Stimulated activated naive B cell treated with anti-CD40 and anti-IgM and Interleukin-4, amounts not matched to agents 10 μg/mL and 1 μg/mL and 100 μg/mL, for 72 hours (primary cell): ENCODE data around the gene HOXD3.

ENCODE experiments used
- ATAC-seq, 2 donors: fragments of 150-1000 bp; cut with Tn5 transposase; replicated peaks; 2 replicates each; pipeline ENCODE4 v1.10.0; 2021; ENCODE audit warnings: moderate library complexity in 1 of 2
- DNase-seq: peaks from one replicate; pipeline ENCODE4 v3.0.0; 2021
- H3K27ac Mint-ChIP-seq: one replicate; pipeline ENCODE4 v1.8.0; 2022; ENCODE audit warnings: mild to moderate bottlenecking, mixed read lengths
- H3K27me3 Mint-ChIP-seq, 2 donors: one replicate each; pipeline ENCODE4 v1.8.0; 2022; ENCODE audit warnings: mixed read lengths in 2 of 2
- H3K36me3 Mint-ChIP-seq, 2 donors: one replicate each; pipeline ENCODE4 v1.8.0; 2022; ENCODE audit warnings: mixed read lengths in 2 of 2, mild to moderate bottlenecking in 1 of 2
- H3K4me1 Mint-ChIP-seq, 2 donors: one replicate each; pipeline ENCODE4 v1.8.0; 2022; ENCODE audit warnings: mixed read lengths in 2 of 2, mild to moderate bottlenecking in 1 of 2
- H3K4me3 Mint-ChIP-seq, 2 donors: one replicate each; pipeline ENCODE4 v1.8.0; 2022; ENCODE audit warnings: mild to moderate bottlenecking in 2 of 2, mixed read lengths in 2 of 2, moderate library complexity in 1 of 2
- H3K9me3 Mint-ChIP-seq, 2 donors: one replicate each; pipeline ENCODE4 v1.8.0; 2022; ENCODE audit warnings: mixed read lengths in 2 of 2, mild to moderate bottlenecking in 1 of 2

Gene HOXD3

GRCh38 chr2:176165370-176166050 is 8.4 kb downstream of the HOXD3 start:
- peaks cover 6 to 7% of the 10 kb centered on the region in 2 donors for H3K9me3 Mint-ChIP-seq
- peaks cover 0 to 8% of the 10 kb centered on the region in 2 donors for H3K36me3 Mint-ChIP-seq
- no peak for DNase-seq
- H3K27me3 Mint-ChIP-seq, result peaks cover 77 to 89% of the 10 kb centered on the region in 2 donors
- H3K4me3 Mint-ChIP-seq, result no peak overlapping the region
- ATAC-seq, result no peak
- H3K27ac Mint-ChIP-seq, result no peak overlapping the region
- H3K4me1 Mint-ChIP-seq, result peaks cover 0 to 4% of the 10 kb centered on the region in 2 donors

- ATAC-seq, result no peak
- no peak overlapping the region for H3K27ac Mint-ChIP-seq
- no peak for DNase-seq
- H3K4me3 Mint-ChIP-seq, result no peak overlapping the region
- H3K4me1 Mint-ChIP-seq, result peaks cover 0 to 2% of the 10 kb centered on the region in 2 donors
- H3K36me3 Mint-ChIP-seq, result peaks cover 0 to 8% of the 10 kb centered on the region in 2 donors
- peaks cover 3 to 7% of the 10 kb centered on the region in 2 donors for H3K9me3 Mint-ChIP-seq
- H3K27me3 Mint-ChIP-seq, result peaks cover 74 to 89% of the 10 kb centered on the region in 2 donors
Observed at GRCh38 chr2:176166272-176166671, 9.2 kb downstream of the HOXD3 start.

- peaks cover 71 to 89% of the 10 kb centered on the region in 2 donors for H3K27me3 Mint-ChIP-seq
Observed at GRCh38 chr2:176167398-176167797, 10.3 kb downstream of the HOXD3 start.

GRCh38 chr2:176169181-176169580 is 12.1 kb downstream of the HOXD3 start:
- Mint-ChIP-seq H3K9me3 (peaks cover 2% of the 10 kb centered on the region in 2 donors), H3K27me3 (peaks cover 69 to 82% of the 10 kb centered on the region in 2 donors), H3K4me3 (no peak overlapping the region), H3K4me1 (peaks cover 4 to 6% of the 10 kb centered on the region in 2 donors), H3K27ac (no peak overlapping the region), H3K36me3 (peaks cover 0 to 11% of the 10 kb centered on the region in 2 donors)
- DNase-seq (no peak), ATAC-seq (no peak)

More at GRCh38 chr2:176167398-176167797, 10.3 kb downstream of the HOXD3 start:
- peaks cover 3 to 8% of the 10 kb centered on the region in 2 donors for H3K9me3 Mint-ChIP-seq
- ATAC-seq (no peak), DNase-seq (no peak)
- H3K36me3 Mint-ChIP-seq, result peaks cover 0 to 13% of the 10 kb centered on the region in 2 donors
- H3K4me1 Mint-ChIP-seq, result peaks cover 6% of the 10 kb centered on the region in 2 donors
- H3K27ac Mint-ChIP-seq, result no peak overlapping the region
- no peak overlapping the region for H3K4me3 Mint-ChIP-seq

- ATAC-seq, result no peak
- Mint-ChIP-seq H3K36me3 (peaks cover 0 to 9% of the 10 kb centered on the region in 2 donors), H3K9me3 (peaks cover 0 to 1% of the 10 kb centered on the region in 2 donors), H3K4me1 (peaks cover 4 to 7% of the 10 kb centered on the region in 2 donors), H3K4me3 (no peak overlapping the region), H3K27me3 (peaks cover 66 to 77% of the 10 kb centered on the region in 2 donors), H3K27ac (no peak overlapping the region)
- DNase-seq, result no peak
Observed at GRCh38 chr2:176169711-176170110, 12.6 kb downstream of the HOXD3 start.

- DNase-seq, result no peak
- H3K27me3 Mint-ChIP-seq, result peaks cover 71 to 77% of the 10 kb centered on the region in 2 donors
- no peak for ATAC-seq
Observed at GRCh38 chr2:176170602-176171305, 13.6 kb downstream of the HOXD3 start.

GRCh38 chr2:176171351-176172006 is 14.4 kb downstream of the HOXD3 start:
- ATAC-seq, result no peak
- H3K36me3 Mint-ChIP-seq, result peaks cover 0 to 9% of the 10 kb centered on the region in 2 donors
- peaks cover 6 to 14% of the 10 kb centered on the region in 2 donors for H3K4me1 Mint-ChIP-seq

More at GRCh38 chr2:176170602-176171305, 13.6 kb downstream of the HOXD3 start:
- no peak overlapping the region for H3K27ac Mint-ChIP-seq
- H3K4me3 Mint-ChIP-seq, result no peak overlapping the region
- H3K9me3 Mint-ChIP-seq, result peaks cover 0 to 1% of the 10 kb centered on the region in 2 donors
- H3K36me3 Mint-ChIP-seq, result peaks cover 0 to 9% of the 10 kb centered on the region in 2 donors
- H3K4me1 Mint-ChIP-seq, result peaks cover 6 to 14% of the 10 kb centered on the region in 2 donors

GRCh38 chr2:176172007-176172894 is 15.1 kb downstream of the HOXD3 start:
- H3K9me3 Mint-ChIP-seq, result peaks cover 0 to 1% of the 10 kb centered on the region in 2 donors
- peak overlapping the region; percentile 84 for H3K27ac Mint-ChIP-seq
- H3K27me3 Mint-ChIP-seq, result peaks cover 72 to 77% of the 10 kb centered on the region in 2 donors
- H3K4me1 Mint-ChIP-seq, result peaks cover 6 to 14% of the 10 kb centered on the region in 2 donors
- no peak for ATAC-seq
- no peak overlapping the region for H3K4me3 Mint-ChIP-seq
- no peak for DNase-seq
- H3K36me3 Mint-ChIP-seq, result peaks cover 1 to 9% of the 10 kb centered on the region in 2 donors

More at GRCh38 chr2:176171351-176172006, 14.4 kb downstream of the HOXD3 start:
- H3K9me3 Mint-ChIP-seq, result peaks cover 0 to 1% of the 10 kb centered on the region in 2 donors
- H3K4me3 Mint-ChIP-seq, result no peak overlapping the region
- no peak overlapping the region for H3K27ac Mint-ChIP-seq
- no peak for DNase-seq
- H3K27me3 Mint-ChIP-seq, result peaks cover 72 to 77% of the 10 kb centered on the region in 2 donors

- Mint-ChIP-seq H3K27me3 (peaks cover 71 to 78% of the 10 kb centered on the region in 2 donors), H3K27ac (peak overlapping the region; percentile 37), H3K9me3 (peaks cover 0 to 1% of the 10 kb centered on the region in 2 donors), H3K4me3 (no peak overlapping the region), H3K36me3 (peaks cover 1 to 9% of the 10 kb centered on the region in 2 donors), H3K4me1 (peaks cover 8 to 17% of the 10 kb centered on the region in 2 donors)
- DNase-seq (no peak), ATAC-seq (no peak)
Observed at GRCh38 chr2:176172895-176173566, 15.9 kb downstream of the HOXD3 start.

- ATAC-seq, result no peak
Observed at GRCh38 chr2:176173567-176174381, 16.7 kb downstream of the HOXD3 start.

GRCh38 chr2:176174382-176174823 is 17.3 kb downstream of the HOXD3 start:
- ATAC-seq, result no peak
- DNase-seq, result no peak
- no peak overlapping the region for H3K4me3 Mint-ChIP-seq
- peaks cover 0 to 1% of the 10 kb centered on the region in 2 donors for H3K9me3 Mint-ChIP-seq
- H3K4me1 Mint-ChIP-seq, result peaks cover 8 to 20% of the 10 kb centered on the region in 2 donors
- peaks cover 82 to 86% of the 10 kb centered on the region in 2 donors for H3K27me3 Mint-ChIP-seq
- no peak overlapping the region for H3K27ac Mint-ChIP-seq
- H3K36me3 Mint-ChIP-seq, result peaks cover 1 to 9% of the 10 kb centered on the region in 2 donors

More at GRCh38 chr2:176173567-176174381, 16.7 kb downstream of the HOXD3 start:
- peaks cover 78 to 85% of the 10 kb centered on the region in 2 donors for H3K27me3 Mint-ChIP-seq
- H3K27ac Mint-ChIP-seq, result no peak overlapping the region
- DNase-seq, result no peak
- H3K36me3 Mint-ChIP-seq, result peaks cover 1 to 9% of the 10 kb centered on the region in 2 donors
- peaks cover 0 to 1% of the 10 kb centered on the region in 2 donors for H3K9me3 Mint-ChIP-seq
- H3K4me1 Mint-ChIP-seq, result peaks cover 8 to 20% of the 10 kb centered on the region in 2 donors
- H3K4me3 Mint-ChIP-seq, result no peak overlapping the region
